Trophoblast cell (in vitro differentiated cells and primary cell): ENCODE measurements around the gene NOM1.

Experiments
- DNase-seq, 2 donors: peaks; one replicate each; pipeline ENCODE4 v3.0.0-alpha.2; 2016
- H2AFZ ChIP-seq: 2 replicates; pipeline ENCODE4 v1.6.1; 2013; ENCODE audit warnings: low read length, moderate library complexity, mild to moderate bottlenecking; ENCODE audit not compliant: insufficient read depth, poor library complexity
- H2AK5ac ChIP-seq: 2 replicates; pipeline ENCODE4 v1.6.1; 2013; ENCODE audit warnings: mild to moderate bottlenecking, low read length
- H2BK120ac ChIP-seq: 2 replicates; pipeline ENCODE4 v1.6.1; 2013; ENCODE audit warnings: low read length, mild to moderate bottlenecking, moderate library complexity; ENCODE audit not compliant: insufficient read depth, poor library complexity
- H2BK12ac ChIP-seq: 2 replicates; pipeline ENCODE4 v1.6.1; 2013; ENCODE audit warnings: mild to moderate bottlenecking, low read length, moderate library complexity
- H2BK5ac ChIP-seq: 2 replicates; pipeline ENCODE4 v1.6.1; 2013; ENCODE audit warnings: low read length, low read depth, moderate library complexity, mild to moderate bottlenecking; ENCODE audit not compliant: poor library complexity
- H3K14ac ChIP-seq: 2 replicates; pipeline ENCODE4 v1.6.1; 2013; ENCODE audit warnings: mild to moderate bottlenecking, low read length
- H3K18ac ChIP-seq: 2 replicates; pipeline ENCODE4 v1.6.1; 2013; ENCODE audit warnings: mild to moderate bottlenecking, low read length
- H3K23ac ChIP-seq: 2 replicates; pipeline ENCODE4 v1.6.1; 2013; ENCODE audit warnings: low read length
- H3K27ac ChIP-seq: 2 replicates; pipeline ENCODE4 v1.5.1; 2013; ENCODE audit warnings: low read depth, mild to moderate bottlenecking, inconsistent platforms, low read length, moderate library complexity
- H3K27me3 ChIP-seq: 2 replicates; pipeline ENCODE4 v1.6.1; 2013; ENCODE audit warnings: inconsistent platforms, mild to moderate bottlenecking, low read length, moderate library complexity; ENCODE audit not compliant: insufficient read depth
- H3K36me3 ChIP-seq, 2 experiments: 1 replicate in 1 of 2; 2 replicates in 1 of 2; pipeline ENCODE4 v1.6.1; 2013; ENCODE audit warnings: low read length in 2 of 2, mild to moderate bottlenecking in 2 of 2, moderate library complexity in 1 of 2; ENCODE audit not compliant: insufficient read depth in 2 of 2, control insufficient read depth in 1 of 2
- H3K4ac ChIP-seq: 2 replicates; pipeline ENCODE4 v1.6.1; 2013; ENCODE audit warnings: low read depth, mild to moderate bottlenecking, low read length, moderate library complexity
- H3K4me1 ChIP-seq, 2 experiments: 1 replicate in 1 of 2; 2 replicates in 1 of 2; pipeline ENCODE4 v1.6.1; 2013; ENCODE audit warnings: low read length in 2 of 2, mild to moderate bottlenecking in 2 of 2, moderate library complexity in 1 of 2; ENCODE audit not compliant: insufficient read depth in 2 of 2, control insufficient read depth in 1 of 2
- H3K4me2 ChIP-seq: 2 replicates; pipeline ENCODE4 v1.6.1; 2013; ENCODE audit warnings: inconsistent platforms, mild to moderate bottlenecking, low read length, moderate library complexity
- H3K4me3 ChIP-seq: 2 replicates; pipeline ENCODE4 v1.5.1; 2013; ENCODE audit warnings: mild to moderate bottlenecking, low read depth, low read length, inconsistent platforms
- H3K79me1 ChIP-seq: one replicate; pipeline ENCODE4 v1.6.1; 2013; ENCODE audit warnings: low read length
- H3K79me2 ChIP-seq: 2 replicates; pipeline ENCODE4 v1.6.1; 2013; ENCODE audit warnings: low read length, mild to moderate bottlenecking; ENCODE audit not compliant: control insufficient read depth, insufficient read depth, poor library complexity
- H3K9ac ChIP-seq: 2 replicates; pipeline ENCODE4 v1.6.1; 2013; ENCODE audit warnings: mild to moderate bottlenecking, low read length
- H3K9me3 ChIP-seq: 2 replicates; pipeline ENCODE4 v1.6.1; 2013; ENCODE audit warnings: low read depth, mild to moderate bottlenecking, control low read depth, inconsistent platforms, low read length; ENCODE audit not compliant: insufficient read depth
- H4K12ac ChIP-seq: 2 replicates; pipeline ENCODE4 v1.6.1; 2013; ENCODE audit warnings: low read depth, mild to moderate bottlenecking, low read length, moderate library complexity
- H4K8ac ChIP-seq: 2 replicates; pipeline ENCODE4 v1.6.1; 2013; ENCODE audit warnings: low read depth, mild to moderate bottlenecking, low read length, moderate library complexity
- H4K91ac ChIP-seq: one replicate; pipeline ENCODE4 v1.6.1; 2013; ENCODE audit warnings: low read depth, mild to moderate bottlenecking, low read length, moderate library complexity
- WGBS: extraction: QIAGEN DNeasy Blood & Tissue Kit; methylation state at CpG from one replicate; pipeline ENCODE4 v1.1.7; 2013; ENCODE audit warnings: missing lambda C conversion rate; ENCODE audit not compliant: insufficient read length, insufficient coverage; ENCODE audit errors: extremely low coverage; 5-methylcytosine and 5-hydroxymethylcytosine counted together

The NOM1 gene

DNA sequence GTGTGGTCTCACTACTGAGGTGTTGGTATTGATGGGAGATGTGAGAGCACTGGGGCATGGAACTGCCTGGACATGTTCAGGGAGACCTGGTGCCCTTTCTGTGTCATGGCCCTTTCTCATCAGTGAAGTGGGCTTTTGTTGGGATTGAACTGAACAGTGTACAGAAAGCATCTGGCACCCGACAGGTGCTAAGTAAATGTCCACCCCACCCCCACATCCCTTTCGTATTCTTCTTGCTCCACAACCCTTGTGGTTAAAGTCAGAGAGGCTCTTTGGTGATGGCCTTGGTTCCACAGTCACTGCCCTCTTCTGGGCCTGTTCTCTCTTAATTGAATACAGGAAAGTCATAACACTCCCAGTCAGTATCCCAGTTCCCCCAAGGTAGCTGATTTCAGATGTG is 5.4 kb downstream of the NOM1 start:
- H3K18ac ChIP-seq: no peak overlapping the region
- H3K23ac ChIP-seq: no peak overlapping the region
- H3K27me3 ChIP-seq: no peaks in the 10 kb centered on the region
- peaks cover 2 to 10% of the 10 kb centered on the region in 2 experiments for H3K4me1 ChIP-seq
- no peak overlapping the region for H2BK12ac ChIP-seq
- H3K79me1 ChIP-seq: no peaks in the 10 kb centered on the region
- H2AK5ac ChIP-seq: no peak overlapping the region
- no peak overlapping the region for H3K14ac ChIP-seq
- H2BK120ac ChIP-seq: no peak overlapping the region
- H3K4me2 ChIP-seq: no peak overlapping the region
- H3K4ac ChIP-seq: no peak overlapping the region
- H2AFZ ChIP-seq: no peak overlapping the region
- peaks cover 33 to 52% of the 10 kb centered on the region in 2 experiments for H3K36me3 ChIP-seq
- H2BK5ac ChIP-seq: no peak overlapping the region
- no peak overlapping the region for H3K27ac ChIP-seq
- no peak for DNase-seq
- H3K79me2 ChIP-seq: peaks cover 3% of the 10 kb centered on the region
- no peaks in the 10 kb centered on the region for H3K9me3 ChIP-seq
- no CpG with 5 or more reads among the region's 2 CpGs for WGBS
- H3K4me3 ChIP-seq: no peak overlapping the region
- H4K91ac ChIP-seq: no peak overlapping the region
- no peak overlapping the region for H4K8ac ChIP-seq
- no peak overlapping the region for H4K12ac ChIP-seq
- H3K9ac ChIP-seq: no peak overlapping the region

DNA sequence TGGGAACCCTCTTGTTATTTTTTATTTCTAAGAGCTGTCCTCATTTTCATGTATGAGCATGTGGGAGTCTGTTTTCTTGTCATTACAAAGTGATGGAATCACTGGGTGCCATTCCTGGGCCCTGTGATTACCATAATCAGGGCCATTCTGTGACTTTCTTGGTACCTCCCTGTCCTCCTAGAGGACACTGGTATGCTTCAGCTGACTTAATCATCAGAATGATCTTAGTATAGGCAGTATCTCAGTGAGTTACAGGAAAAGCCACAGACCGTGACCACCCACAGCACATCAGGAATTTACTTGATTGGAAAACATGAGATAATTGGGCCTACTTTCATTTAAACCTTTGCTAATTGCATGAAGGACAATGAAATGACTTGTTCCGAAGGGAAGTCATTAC is 7.2 kb downstream of the NOM1 start:
- H3K4me1 ChIP-seq: no peaks in the 10 kb centered on the region
- no peak overlapping the region for H3K9ac ChIP-seq
- no peak overlapping the region for H2BK12ac ChIP-seq
- DNase-seq: no peak
- H3K4me2 ChIP-seq: no peak overlapping the region
- no peaks in the 10 kb centered on the region for H3K79me1 ChIP-seq
- H3K27me3 ChIP-seq: no peaks in the 10 kb centered on the region
- peaks cover 44 to 66% of the 10 kb centered on the region in 2 experiments for H3K36me3 ChIP-seq
- H3K23ac ChIP-seq: no peak overlapping the region
- no peak overlapping the region for H4K91ac ChIP-seq
- H3K27ac ChIP-seq: no peak overlapping the region
- no peak overlapping the region for H2BK5ac ChIP-seq
- H3K4ac ChIP-seq: no peak overlapping the region
- no peak overlapping the region for H3K14ac ChIP-seq
- H3K79me2 ChIP-seq: no peaks in the 10 kb centered on the region
- no peak overlapping the region for H3K4me3 ChIP-seq
- no peaks in the 10 kb centered on the region for H3K9me3 ChIP-seq
- no peak overlapping the region for H4K12ac ChIP-seq
- H2AK5ac ChIP-seq: no peak overlapping the region
- WGBS: no CpG with 5 or more reads among the region's 2 CpGs
- H2AFZ ChIP-seq: no peak overlapping the region
- no peak overlapping the region for H2BK120ac ChIP-seq
- no peak overlapping the region for H4K8ac ChIP-seq
- no peak overlapping the region for H3K18ac ChIP-seq

DNA sequence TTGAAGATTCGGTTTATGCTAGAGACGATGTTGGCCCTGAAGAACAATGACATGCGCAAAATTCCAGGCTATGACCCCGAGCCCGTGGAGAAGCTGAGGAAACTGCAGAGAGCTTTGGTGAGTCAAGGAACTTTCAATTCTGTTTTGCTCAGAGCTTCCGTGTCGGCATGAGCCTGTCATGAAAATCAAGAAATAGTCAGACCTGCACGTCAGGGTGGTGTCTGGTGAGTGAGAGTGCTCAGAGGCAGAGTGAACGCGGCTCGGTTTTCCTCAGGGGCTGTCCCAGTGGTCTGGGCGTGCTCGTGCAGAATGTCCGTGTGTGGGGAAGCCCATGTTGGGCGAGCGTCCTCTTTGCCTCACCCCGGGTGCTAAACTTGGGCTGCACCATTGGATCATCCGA is 12.6 kb downstream of the NOM1 start:
- Histone ChIP-seq H3K27ac (no peak overlapping the region), H3K4me3 (no peak overlapping the region), H3K27me3 (no peaks in the 10 kb centered on the region), H4K12ac (no peak overlapping the region), H2BK12ac (no peak overlapping the region), H3K18ac (no peak overlapping the region), H3K4me2 (no peak overlapping the region), H2BK5ac (no peak overlapping the region), H3K9me3 (peaks cover 3% of the 10 kb centered on the region), H4K91ac (no peak overlapping the region), H2BK120ac (no peak overlapping the region), H3K79me2 (no peaks in the 10 kb centered on the region), H3K4me1 (no peaks in the 10 kb centered on the region), H2AK5ac (no peak overlapping the region), H3K23ac (no peak overlapping the region), H3K79me1 (no peaks in the 10 kb centered on the region), H4K8ac (no peak overlapping the region), H3K36me3 (peaks cover 59 to 72% of the 10 kb centered on the region in 2 experiments), H3K4ac (no peak overlapping the region), H3K14ac (no peak overlapping the region), H3K9ac (no peak overlapping the region), H2AFZ (no peak overlapping the region)
- no peak for DNase-seq
- no CpG with 5 or more reads among the region's 18 CpGs for whole genome bisulfite sequencing

DNA sequence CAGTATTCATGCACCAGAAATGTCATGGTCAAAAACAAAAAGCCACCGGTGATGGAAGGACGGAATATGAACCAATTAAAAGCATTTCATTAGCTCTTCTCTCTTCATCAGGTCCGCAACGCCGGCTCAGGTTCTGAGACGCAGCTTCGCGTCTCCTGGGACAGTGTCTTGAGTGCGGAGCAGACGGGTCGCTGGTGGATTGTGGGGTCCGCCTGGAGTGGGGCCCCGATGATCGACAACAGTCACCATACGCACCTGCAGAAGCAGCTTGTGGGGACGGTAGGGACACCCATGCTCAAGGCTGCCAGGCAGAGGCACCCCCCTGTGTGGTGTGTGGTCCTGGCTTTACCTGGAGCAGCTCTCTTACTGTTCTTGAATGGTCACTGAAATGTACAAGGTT is 13.4 kb downstream of the NOM1 start:
- Histone ChIP-seq H3K4ac (no peak overlapping the region), H3K36me3 (peaks cover 63 to 78% of the 10 kb centered on the region in 2 experiments), H3K27ac (no peak overlapping the region), H3K4me1 (no peaks in the 10 kb centered on the region), H3K4me2 (no peak overlapping the region), H3K4me3 (no peak overlapping the region), H2BK120ac (no peak overlapping the region), H2BK5ac (no peak overlapping the region), H4K12ac (no peak overlapping the region), H3K9ac (no peak overlapping the region), H2AFZ (no peak overlapping the region), H2AK5ac (no peak overlapping the region), H3K23ac (no peak overlapping the region), H3K14ac (no peak overlapping the region), H3K79me1 (no peaks in the 10 kb centered on the region), H3K18ac (no peak overlapping the region), H4K8ac (no peak overlapping the region), H2BK12ac (no peak overlapping the region), H4K91ac (no peak overlapping the region), H3K9me3 (peaks cover 3% of the 10 kb centered on the region), H3K79me2 (no peaks in the 10 kb centered on the region), H3K27me3 (no peaks in the 10 kb centered on the region)
- no peak for DNase-seq
- WGBS: no CpG with 5 or more reads among the region's 16 CpGs
